ENCODE measurements around the gene RPL12. TPM values are rescaled to one million over a fixed set of nuclear protein-coding genes. Genes with fewer than 3 reads are reported as not detected.
A peak's percentile ranks its signal among the peaks of the same experiment; 100 is the strongest.

RPL12 gene
- total RNA-seq, 1 experiment from 2014 or later: 1,114 TPM

- Histone ChIP-seq H3K9me3 (ENCODE audit: low read depth, low read length, poor library complexity, severe bottlenecking) (no peaks in the 10 kb centered on the region), H3K27me3 (replicated peaks; ENCODE audit: insufficient read depth, low read depth, low read length, poor library complexity) (no peaks in the 10 kb centered on the region), H3K36me3 (ENCODE audit: insufficient read depth, low read length, poor library complexity, severe bottlenecking) (no peaks in the 10 kb centered on the region), H3K4me1 (ENCODE audit: insufficient read depth, low read length, poor library complexity, severe bottlenecking) (peaks cover 3% of the 10 kb centered on the region), H3K27ac (ENCODE audit: low read depth, low read length, poor library complexity, severe bottlenecking) (no peak overlapping the region), H3K4me3 (ENCODE audit: low read depth, low read length, poor library complexity, severe bottlenecking) (no peak overlapping the region)
- DNase-seq (ENCODE audit: low spot score): no peak
- ChIA-PET CTCF (interaction anchor here (0.6 kb wide), 1 partner anchor 91 kb away, joined by 8 read pairs; no protein-coding TSS in a partner anchor), POLR2A (ENCODE audit: low non-redundant PET) (no interaction called here)
- no peak for TF ChIP-seq EZH2 (IDR thresholded peaks at IDR 0.05; ENCODE audit: borderline replicate concordance, low read depth, low read length, poor library complexity, severe bottlenecking)
- BruUV-seq (replicated peaks): no TSS peak
- intact Hi-C loops (cut with micrococcal nuclease; ENCODE audit: unreplicated experiment): no loop called here
These were observed 48.7 kb downstream of the RPL12 start for GRCh38 chr9:127402401-127403090.

GRCh38 chr9:127399736-127400269 is 51.4 kb downstream of the RPL12 start:
- no peaks in the 10 kb centered on the region for H3K9me3 ChIP-seq (ENCODE audit: low read depth, low read length, poor library complexity, severe bottlenecking)
- no peaks in the 10 kb centered on the region for H3K36me3 ChIP-seq (ENCODE audit: insufficient read depth, low read length, poor library complexity, severe bottlenecking)
- POLR2A ChIA-PET (ENCODE audit: low non-redundant PET): no interaction called here
- intact Hi-C loops (cut with micrococcal nuclease; ENCODE audit: unreplicated experiment): loop anchor here (5.0 kb wide), 1 partner anchor 188 kb away; no protein-coding TSS in a partner anchor
- no TSS peak for BruUV-seq (replicated peaks)
- H3K4me1 ChIP-seq (ENCODE audit: insufficient read depth, low read length, poor library complexity, severe bottlenecking): peaks cover 5% of the 10 kb centered on the region
- H3K4me3 ChIP-seq (ENCODE audit: low read depth, low read length, poor library complexity, severe bottlenecking): no peak overlapping the region
- no peak for DNase-seq (ENCODE audit: low spot score)
- CTCF ChIA-PET: no interaction called here
- H3K27ac ChIP-seq (ENCODE audit: low read depth, low read length, poor library complexity, severe bottlenecking): no peak overlapping the region
- no peak for TF ChIP-seq CTCF (conservative IDR thresholded peaks at IDR 0.05; ENCODE audit: low read depth, low read length)
- no peak for TF ChIP-seq EZH2 (IDR thresholded peaks at IDR 0.05; ENCODE audit: borderline replicate concordance, low read depth, low read length, poor library complexity, severe bottlenecking)
- H3K27me3 ChIP-seq (replicated peaks; ENCODE audit: insufficient read depth, low read depth, low read length, poor library complexity): no peaks in the 10 kb centered on the region

DNA sequence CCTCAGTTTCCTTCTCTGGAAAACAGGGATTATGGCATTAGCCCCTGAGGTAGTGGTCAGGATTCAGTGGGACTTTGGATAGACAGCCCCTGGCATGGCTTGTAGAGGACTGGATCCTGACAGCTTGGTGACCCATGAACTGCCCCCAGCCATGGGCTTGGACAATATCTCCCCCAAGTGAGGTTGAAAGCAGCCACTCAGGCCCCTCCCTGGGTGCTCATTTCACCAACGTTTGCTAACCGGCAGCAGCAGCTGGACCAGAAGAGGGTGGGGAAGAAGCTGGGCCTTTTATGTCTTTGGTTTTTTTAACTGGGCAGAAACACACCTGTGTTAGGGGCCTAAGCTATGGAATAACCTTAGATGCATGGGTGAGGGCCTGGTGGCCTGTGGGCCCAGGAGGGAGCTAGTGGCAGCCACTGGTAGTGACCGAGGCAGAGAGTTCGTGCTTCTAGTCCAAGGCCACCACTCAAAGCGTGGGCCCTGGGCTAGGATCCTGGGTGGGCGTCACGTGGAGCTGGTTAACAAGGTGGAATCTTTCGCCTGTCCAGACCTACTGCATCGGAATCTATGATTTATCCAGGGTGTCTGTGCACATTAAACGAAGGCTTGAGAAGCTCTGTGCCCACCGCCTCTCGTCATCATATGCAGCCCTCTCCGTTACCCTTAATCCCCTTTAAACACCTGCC is 52.3 kb downstream of the RPL12 start:
- no peak overlapping the region for H3K4me3 ChIP-seq (ENCODE audit: low read depth, low read length, poor library complexity, severe bottlenecking)
- H3K36me3 ChIP-seq (ENCODE audit: insufficient read depth, low read length, poor library complexity, severe bottlenecking): no peaks in the 10 kb centered on the region
- no peak for DNase-seq (ENCODE audit: low spot score)
- no peaks in the 10 kb centered on the region for H3K27me3 ChIP-seq (replicated peaks; ENCODE audit: insufficient read depth, low read depth, low read length, poor library complexity)
- ChIA-PET CTCF (no interaction called here), POLR2A (ENCODE audit: low non-redundant PET) (interaction anchor here (0.6 kb wide), 1 partner anchor 442 kb away, joined by 3 read pairs; no protein-coding TSS in a partner anchor)
- intact Hi-C loops (cut with micrococcal nuclease; ENCODE audit: unreplicated experiment): loop anchor here (5.0 kb wide), 1 partner anchor 187 kb away; no protein-coding TSS in a partner anchor
- peaks cover 5% of the 10 kb centered on the region for H3K4me1 ChIP-seq (ENCODE audit: insufficient read depth, low read length, poor library complexity, severe bottlenecking)
- H3K9me3 ChIP-seq (ENCODE audit: low read depth, low read length, poor library complexity, severe bottlenecking): no peaks in the 10 kb centered on the region
- no peak for TF ChIP-seq CTCF (conservative IDR thresholded peaks at IDR 0.05; ENCODE audit: low read depth, low read length)
- no peak for TF ChIP-seq EZH2 (IDR thresholded peaks at IDR 0.05; ENCODE audit: borderline replicate concordance, low read depth, low read length, poor library complexity, severe bottlenecking)
- H3K27ac ChIP-seq (ENCODE audit: low read depth, low read length, poor library complexity, severe bottlenecking): no peak overlapping the region
- BruUV-seq (replicated peaks): TSS peak; percentile 28

Data from A673 (cell line).